GM19023 (cell line): Measurements from ENCODE around the gene DMRT3.

Experiments used
- ATAC-seq: cut with Tn5 transposase; IDR thresholded peaks from one replicate; pipeline ENCODE4 v1.9.1; 2021; ENCODE audit warnings: mild to moderate bottlenecking, moderate library complexity; ENCODE audit not compliant: unreplicated experiment

Gene DMRT3

DNA sequence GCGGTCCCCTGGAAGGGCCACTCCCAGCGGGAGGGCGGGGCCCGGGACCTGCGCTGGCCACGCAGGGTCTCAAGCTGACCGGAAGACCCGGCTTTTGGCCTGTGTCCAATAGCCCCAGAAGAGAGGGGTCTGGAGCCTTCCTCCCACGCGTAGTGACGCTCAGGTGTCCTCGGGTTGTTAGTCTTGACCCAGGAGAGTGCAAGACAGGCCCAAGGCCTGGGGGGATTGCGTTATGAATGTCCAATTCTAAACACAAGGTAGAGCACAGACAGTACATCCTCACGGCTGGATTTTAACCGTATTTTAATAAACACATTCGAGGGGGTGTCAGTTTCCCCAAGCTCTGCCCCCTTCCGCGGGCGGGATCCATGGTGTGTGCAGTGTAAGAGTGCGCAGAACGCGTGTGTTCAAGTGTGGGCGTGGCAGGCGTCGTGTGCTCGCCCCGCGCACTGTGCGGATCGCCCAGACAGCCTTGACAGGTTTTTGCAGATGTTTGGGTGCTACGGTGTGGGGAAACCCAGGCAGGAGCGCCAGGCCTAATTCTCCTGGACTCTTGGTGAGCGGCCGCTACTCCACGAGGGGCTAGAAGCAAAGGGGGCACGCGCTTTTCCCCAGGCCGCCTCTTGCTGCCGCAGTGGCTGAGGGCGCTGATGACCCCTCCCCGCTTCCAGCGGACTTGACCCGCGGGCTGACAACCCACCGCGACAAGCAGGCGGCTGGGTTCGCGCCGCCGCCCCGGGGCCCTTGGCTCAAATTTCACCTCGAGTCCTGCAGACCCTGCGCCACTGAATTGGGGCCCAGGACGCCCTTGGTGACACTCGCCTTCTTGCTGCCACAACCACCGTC is 6.1 kb upstream of the DMRT3 start:
- ATAC-seq: no peak

GRCh38 chr9:971901-972500 is 4.5 kb upstream of the DMRT3 start:
- no peak for ATAC-seq

DNA sequence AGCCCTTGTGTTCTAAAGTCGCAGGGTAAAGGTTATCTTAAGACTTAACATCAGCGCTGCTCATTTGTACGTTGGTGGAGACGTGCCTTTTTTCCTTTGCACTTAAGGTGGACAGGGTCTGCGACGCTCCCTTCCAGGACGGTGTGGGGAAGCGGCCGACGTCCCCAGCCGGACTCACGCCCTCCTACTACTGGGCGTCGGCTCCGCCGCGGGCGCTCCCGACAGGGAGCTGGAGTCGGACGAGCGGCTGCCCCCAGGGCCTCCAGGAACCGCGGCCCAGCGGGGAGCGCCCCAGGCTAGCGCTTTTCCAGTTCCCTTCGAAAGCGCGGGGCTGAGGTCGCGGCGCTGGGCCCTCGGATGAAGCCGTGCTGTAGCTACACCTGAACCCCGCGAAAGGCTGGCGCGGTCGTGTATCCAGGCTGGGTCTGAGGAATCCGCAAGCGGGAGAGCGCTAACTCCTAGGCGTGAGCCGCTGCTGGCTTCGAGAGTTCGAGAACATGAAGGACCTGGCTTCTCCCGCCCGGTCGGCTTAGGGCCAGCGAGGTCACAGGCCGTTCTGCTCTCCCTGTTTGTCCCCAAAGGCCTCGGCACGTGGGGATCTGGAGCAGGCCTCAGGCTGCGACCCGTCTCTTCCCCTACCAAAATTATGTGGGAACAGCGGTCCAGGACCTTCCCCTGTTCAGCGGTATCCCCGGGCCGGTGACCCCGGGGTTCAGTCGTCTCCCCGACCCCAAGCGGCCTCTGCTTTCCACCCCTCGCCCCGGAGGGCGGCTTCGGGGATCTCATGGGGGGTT is 3.8 kb upstream of the DMRT3 start:
- ATAC-seq: no peak

DNA sequence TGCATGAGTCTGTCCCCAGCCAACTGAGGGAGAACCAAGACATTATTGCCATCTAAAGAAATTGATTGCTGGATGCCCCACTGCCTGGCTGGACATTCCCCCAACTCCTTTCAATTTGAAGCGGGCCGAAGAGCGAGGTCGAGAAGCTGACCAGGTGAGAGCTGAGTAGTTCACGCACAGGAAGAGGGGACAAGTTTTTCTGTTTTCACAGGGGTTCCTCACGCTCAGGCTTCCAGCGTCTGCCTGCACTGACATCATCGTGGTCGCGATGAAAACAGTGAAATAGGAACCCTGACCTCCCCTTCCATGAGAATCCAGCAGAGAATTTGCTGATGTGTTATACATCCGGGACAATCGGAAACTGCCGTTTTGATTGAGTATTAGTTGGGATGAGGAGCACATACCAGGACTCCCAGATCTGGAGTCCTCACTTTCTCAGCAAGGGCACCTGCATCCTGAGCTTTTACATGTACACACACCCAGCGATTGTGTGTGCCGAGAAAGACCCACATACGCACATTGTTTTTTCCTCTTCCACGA is 3.1 kb upstream of the DMRT3 start:
- ATAC-seq: no peak

GRCh38 chr9:974031-974995 is 2.1 kb upstream of the DMRT3 start:
- no peak for ATAC-seq

- ATAC-seq: no peak
Observed at GRCh38 chr9:974996-975739, 1.3 kb upstream of the DMRT3 start.

GRCh38 chr9:975740-976257 is 656 bp upstream of the DMRT3 start:
- ATAC-seq: no peak

DNA sequence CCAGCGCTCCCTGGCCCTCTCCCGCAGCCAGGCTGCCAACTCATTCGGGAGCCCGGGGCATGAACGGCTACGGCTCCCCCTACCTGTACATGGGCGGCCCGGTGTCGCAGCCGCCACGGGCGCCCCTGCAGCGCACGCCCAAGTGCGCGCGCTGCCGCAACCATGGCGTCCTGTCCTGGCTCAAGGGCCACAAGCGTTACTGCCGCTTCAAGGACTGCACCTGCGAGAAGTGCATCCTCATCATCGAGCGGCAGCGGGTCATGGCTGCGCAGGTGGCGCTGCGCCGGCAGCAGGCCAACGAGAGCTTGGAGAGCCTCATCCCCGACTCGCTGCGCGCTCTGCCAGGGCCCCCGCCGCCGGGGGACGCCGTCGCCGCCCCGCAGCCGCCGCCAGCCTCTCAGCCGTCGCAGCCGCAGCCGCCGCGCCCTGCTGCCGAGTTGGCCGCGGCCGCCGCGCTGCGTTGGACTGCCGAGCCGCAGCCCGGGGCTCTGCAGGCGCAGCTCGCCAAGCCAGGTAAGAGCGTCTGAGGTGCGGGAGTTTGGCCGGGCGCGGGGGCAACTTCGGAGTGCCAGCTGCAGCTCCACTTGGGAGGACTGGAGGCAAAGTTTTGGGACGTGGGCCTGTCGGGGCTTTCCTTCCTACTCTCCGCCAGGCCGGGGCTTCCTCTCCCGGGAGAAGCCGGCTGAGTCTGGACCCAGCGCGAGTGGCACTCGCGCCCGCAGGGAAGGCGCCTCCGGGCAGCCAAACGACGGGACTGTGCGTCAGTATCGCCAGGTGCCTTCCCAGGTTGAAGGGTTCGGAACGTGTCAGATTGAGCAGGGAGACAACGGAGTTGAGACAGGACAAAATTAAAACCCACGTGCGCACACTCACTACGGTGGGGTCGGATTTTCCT is 735 bp downstream of the DMRT3 start:
- no peak for ATAC-seq

DNA sequence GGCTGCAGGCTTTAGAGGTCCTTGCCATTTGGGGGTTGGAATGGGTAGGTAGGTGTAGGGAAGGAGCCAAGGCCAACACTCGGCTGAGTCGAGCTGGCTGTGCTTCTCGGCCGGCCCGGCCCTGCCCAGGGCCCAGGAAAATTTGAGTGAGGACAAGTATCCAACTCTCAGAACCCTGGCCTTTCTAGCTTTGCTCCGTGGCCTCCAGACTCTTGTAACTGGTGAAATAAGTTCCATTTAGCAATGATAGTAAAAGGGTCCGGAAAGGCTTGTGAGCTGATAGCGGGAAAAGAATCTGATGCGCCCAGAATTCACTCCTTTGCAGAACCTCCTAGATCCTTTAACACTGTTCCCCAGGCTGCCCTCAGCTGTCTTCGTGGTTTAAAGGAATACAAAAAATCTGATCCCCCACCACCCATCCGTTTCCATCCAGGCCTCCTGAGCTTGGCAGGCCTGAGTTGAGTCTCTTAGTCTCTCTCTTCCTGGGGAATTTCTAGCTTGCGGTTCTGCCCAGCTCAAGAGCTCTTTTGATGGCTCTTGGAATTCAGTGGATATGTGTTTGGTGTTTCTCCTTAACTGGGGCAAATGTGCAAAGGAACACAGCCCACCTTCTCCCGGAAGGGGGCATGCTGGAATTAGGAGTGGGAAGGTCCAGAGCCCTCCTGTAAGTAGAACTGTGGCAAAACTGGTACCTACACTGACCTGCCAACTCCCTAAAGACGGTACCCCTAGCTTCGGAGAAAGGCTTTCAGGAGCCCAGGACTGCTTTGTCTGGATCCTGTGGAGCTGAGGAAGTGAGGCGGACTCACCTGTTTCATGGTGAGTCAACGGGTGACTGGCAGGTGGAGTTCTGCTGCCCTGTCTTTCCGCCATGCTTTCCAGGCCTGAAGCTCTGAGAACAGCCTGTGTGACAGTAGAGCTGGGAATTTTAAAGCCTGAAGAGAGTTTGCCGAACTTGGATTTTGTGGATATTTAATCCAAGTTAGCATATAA is 1.7 kb downstream of the DMRT3 start:
- ATAC-seq: no peak

DNA sequence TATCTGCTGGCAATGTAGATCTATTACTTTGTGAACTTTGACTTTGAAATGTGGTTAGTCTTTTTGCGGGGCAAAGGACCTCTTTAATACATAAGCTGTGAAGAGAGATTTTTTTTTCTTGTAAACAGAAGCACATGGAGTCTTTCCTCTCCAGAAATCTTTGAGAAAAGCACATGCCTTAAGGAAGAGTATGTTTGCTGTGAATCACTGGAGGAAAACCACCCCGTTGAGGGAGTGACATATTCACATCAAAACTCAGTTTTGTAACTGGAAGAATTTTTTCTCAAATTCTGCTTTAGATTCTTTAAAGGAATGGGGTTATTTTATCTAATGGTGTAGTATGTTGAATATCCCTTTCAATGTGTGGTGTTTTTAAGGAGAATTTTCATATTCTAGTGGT is 3.5 kb downstream of the DMRT3 start:
- ATAC-seq: no peak

DNA sequence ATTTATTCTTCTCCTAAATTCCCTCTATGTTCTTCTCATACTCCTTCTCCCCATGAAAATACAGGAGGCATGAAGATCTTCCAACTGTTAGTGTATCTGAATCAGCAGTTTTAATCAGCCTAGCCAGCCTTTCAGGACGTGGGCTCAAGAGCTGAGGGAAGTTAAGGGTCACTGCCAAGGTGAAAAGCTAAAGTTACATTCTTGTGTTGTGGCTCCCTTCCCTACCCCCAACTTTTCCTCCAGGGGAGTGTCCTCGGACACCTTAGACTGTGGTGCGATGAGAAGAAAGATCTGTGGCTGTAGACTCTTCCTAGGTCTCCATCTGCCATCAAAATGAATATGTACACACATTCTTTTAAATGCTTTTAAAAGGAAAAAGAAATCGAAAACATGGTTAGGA is 4.2 kb downstream of the DMRT3 start:
- no peak for ATAC-seq

DNA sequence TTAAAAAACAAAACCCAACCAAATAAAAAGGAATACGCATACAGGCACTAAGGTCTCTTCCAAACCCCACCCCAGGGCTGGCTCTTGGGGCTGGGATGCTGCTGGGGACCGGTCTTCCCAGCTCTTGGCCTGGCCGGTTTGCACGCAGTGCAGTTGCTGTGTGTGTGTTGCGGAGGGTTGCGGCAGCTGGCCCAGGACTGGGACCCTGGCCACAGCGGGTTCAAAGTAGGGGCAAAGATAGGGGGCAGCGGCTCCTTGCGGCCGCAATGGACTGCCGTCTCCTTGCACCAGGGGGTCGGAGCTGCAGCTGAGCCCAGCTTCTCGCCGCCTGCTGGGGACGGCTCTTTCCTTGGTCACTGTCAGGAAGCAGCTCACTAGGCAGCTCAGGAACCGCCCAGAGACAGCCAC is 5.0 kb downstream of the DMRT3 start:
- ATAC-seq: no peak

- no peak for ATAC-seq
Observed at GRCh38 chr9:982394-983230, 6.2 kb downstream of the DMRT3 start.

DNA sequence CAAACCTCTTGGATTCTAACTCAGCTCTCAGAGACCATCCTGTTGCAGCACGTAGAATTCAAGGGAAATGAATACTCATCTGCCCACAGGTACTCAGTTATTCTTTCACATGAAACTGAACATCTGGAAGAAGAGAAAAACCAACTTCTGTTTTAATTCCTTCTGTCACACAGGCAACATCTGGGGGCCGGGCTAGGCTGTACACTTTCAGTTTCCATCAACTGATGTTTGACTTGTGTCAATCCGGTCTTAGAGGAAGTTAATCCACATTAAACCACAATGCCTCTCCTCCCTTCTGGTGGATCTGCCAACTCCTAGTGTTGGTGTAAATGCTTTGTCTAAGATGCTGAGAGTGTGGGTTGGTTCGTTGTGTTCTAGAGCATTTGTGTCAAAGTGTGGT is 17.6 kb downstream of the DMRT3 start:
- ATAC-seq: peak; percentile 58

- ATAC-seq: no peak
Observed at GRCh38 chr9:995192-995591, 18.7 kb downstream of the DMRT3 start.

GRCh38 chr9:995781-996180 is 19.3 kb downstream of the DMRT3 start:
- ATAC-seq: no peak
